ENCODE measurements around the gene OTOP3.

GRCh38 chr17:74907012-74907411 is 28.7 kb upstream of the OTOP3 start:
- no peak for TF ChIP-seq POLR2A (IDR thresholded peaks at IDR 0.05)
- TF ChIP-seq CTCF (IDR thresholded peaks at IDR 0.05): no peak
- TF ChIP-seq POLR2AphosphoS5 (IDR thresholded peaks at IDR 0.05): no peak
